Cardiac muscle cell (in vitro differentiated cells and primary cell): ENCODE data around the gene CTIF. TPM values are rescaled to one million over a fixed set of nuclear protein-coding genes. Genes with fewer than 3 reads are reported as not detected.

ENCODE experiments used
- DNase-seq, 2 donors: peaks; one replicate each; pipeline versions ENCODE4 v3.0.0 to v3.0.0-alpha.2; 2010 to 2017; ENCODE audit warnings: low read depth in 1 of 2, low spot score in 1 of 2
- H3K27ac ChIP-seq: fragments of 200-600 bp; sonication (generic); 2 replicates; pipeline ENCODE4 v1.5.1; 2016
- H3K27me3 ChIP-seq: fragments of 200-600 bp; sonication (generic); 2 replicates; pipeline ENCODE4 v1.6.0; 2016; ENCODE audit warnings: control low read depth
- H3K36me3 ChIP-seq: fragments of 200-600 bp; sonication (generic); 2 replicates; pipeline ENCODE4 v1.5.1; 2016; ENCODE audit warnings: control low read depth
- H3K4me1 ChIP-seq: fragments of 200-600 bp; sonication (generic); 2 replicates; pipeline ENCODE4 v1.8.1; 2017; ENCODE audit warnings: low read depth, mild to moderate bottlenecking, mixed run types
- H3K4me3 ChIP-seq: fragments of 200-600 bp; sonication (generic); 2 replicates; pipeline ENCODE4 v1.5.1; 2016; ENCODE audit warnings: mild to moderate bottlenecking
- H3K9me3 ChIP-seq: fragments of 200-600 bp; sonication (generic); 2 replicates; pipeline ENCODE4 v1.5.1; 2017; ENCODE audit warnings: low read depth, mild to moderate bottlenecking, control low read depth
- CTCF ChIP-seq: IDR thresholded peaks from 2 replicates; pipeline ENCODE4 v1.5.1; 2012; ENCODE audit warnings: low read depth, mild to moderate bottlenecking, low read length
- polyA plus RNA-seq: library from polyadenylated mRNA; unstranded; fragments of >200 nt; fragmentation: Nextera tagmentation; extraction: Ambion mirVana; gene quantifications from 2 replicates; pipeline ENCODE4 v1.2.1, GENCODE V29; 2016
- total RNA-seq: library from RNA; depleted of rRNA; stranded (reverse); fragments of >200 nt; gene quantifications from 2 replicates; pipeline ENCODE4 v1.2.3, GENCODE V29; 2016

CTIF gene
- total and polyA plus RNA-seq, 2 experiments from 2014 or later: 16.5 to 22.0 TPM

DNA sequence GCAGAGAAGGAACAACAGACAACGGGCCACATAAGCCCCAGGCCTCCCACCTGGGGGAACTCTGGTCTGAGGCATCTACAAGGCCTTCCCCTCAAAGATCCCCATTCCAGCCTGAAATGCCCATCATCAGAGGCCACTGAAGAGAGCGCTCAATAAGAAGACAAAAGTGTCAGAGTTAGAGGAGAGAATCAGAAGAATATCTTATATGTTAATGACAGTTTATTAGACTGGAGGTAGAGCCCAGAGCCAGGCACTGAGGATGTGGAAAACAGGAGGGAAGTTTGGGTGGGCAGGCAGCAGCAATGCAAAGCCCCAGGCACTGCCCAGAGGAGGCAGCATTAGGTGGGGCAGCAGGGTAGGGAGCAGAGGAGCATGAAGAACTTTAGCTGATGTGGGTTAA, 2.9 kb upstream of the CTIF start:
- no peak overlapping the region for H3K27ac ChIP-seq
- no peaks in the 10 kb centered on the region for H3K36me3 ChIP-seq
- no peak for DNase-seq
- no peak for TF ChIP-seq CTCF
- H3K4me3 ChIP-seq: no peak overlapping the region
- H3K4me1 ChIP-seq: no peaks in the 10 kb centered on the region
- no peaks in the 10 kb centered on the region for H3K9me3 ChIP-seq
- H3K27me3 ChIP-seq: no peaks in the 10 kb centered on the region

- Histone ChIP-seq H3K4me1 (no peaks in the 10 kb centered on the region), H3K27me3 (no peaks in the 10 kb centered on the region), H3K36me3 (no peaks in the 10 kb centered on the region), H3K27ac (no peak overlapping the region), H3K4me3 (no peak overlapping the region), H3K9me3 (no peaks in the 10 kb centered on the region)
- TF ChIP-seq CTCF: no peak
- no peak for DNase-seq
Observed at GRCh38 chr18:48536516-48536915, 2.3 kb upstream of the CTIF start.

DNA sequence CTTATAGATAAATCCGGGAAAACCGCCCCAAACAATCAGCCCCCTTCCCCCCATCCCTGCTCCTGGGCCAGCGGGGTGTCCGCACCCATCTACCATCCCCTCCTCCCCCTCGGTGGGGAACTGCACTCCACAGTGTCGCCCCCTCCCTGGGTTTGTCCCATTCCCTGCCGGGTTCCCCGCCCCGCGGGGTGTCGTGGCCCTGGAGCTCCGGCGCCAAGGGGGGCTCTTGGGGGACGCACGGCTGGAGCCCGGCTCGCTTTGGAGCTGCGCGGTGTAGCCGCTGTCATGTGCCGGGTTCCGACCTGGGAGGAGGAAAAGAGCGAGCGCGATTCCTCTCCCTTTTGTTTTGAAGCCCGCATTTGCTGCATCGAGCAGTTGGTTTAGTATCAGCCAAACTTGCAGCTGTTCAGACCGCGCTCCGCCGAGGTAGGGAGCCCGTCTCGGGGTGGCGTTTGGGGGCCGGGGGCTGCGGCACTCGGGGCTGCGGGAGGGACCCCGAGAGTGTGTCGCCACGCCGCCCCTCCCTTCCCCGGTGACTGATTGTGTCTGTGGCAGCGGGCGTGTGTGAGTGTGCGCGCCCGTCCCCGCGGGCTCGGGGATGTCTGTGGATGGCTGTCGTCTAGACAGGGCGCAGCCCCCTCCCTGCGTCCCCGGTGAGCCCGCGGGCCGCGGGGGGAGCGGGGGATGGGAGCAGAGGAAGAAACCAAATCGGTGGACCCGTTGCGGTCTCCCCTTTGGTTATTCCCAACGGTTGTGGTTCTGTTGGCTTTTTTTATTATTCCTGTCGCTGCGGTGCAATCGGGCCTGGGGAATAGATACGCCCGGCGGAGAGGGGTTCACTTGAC, 797 bp downstream of the CTIF start:
- Histone ChIP-seq H3K4me3 (peak overlapping the region; percentile 54), H3K27me3 (no peaks in the 10 kb centered on the region), H3K9me3 (no peaks in the 10 kb centered on the region), H3K27ac (no peak overlapping the region), H3K36me3 (no peaks in the 10 kb centered on the region), H3K4me1 (peaks cover 5% of the 10 kb centered on the region)
- peak; percentile 63 to 72 for DNase-seq
- TF ChIP-seq CTCF: no peak

DNA sequence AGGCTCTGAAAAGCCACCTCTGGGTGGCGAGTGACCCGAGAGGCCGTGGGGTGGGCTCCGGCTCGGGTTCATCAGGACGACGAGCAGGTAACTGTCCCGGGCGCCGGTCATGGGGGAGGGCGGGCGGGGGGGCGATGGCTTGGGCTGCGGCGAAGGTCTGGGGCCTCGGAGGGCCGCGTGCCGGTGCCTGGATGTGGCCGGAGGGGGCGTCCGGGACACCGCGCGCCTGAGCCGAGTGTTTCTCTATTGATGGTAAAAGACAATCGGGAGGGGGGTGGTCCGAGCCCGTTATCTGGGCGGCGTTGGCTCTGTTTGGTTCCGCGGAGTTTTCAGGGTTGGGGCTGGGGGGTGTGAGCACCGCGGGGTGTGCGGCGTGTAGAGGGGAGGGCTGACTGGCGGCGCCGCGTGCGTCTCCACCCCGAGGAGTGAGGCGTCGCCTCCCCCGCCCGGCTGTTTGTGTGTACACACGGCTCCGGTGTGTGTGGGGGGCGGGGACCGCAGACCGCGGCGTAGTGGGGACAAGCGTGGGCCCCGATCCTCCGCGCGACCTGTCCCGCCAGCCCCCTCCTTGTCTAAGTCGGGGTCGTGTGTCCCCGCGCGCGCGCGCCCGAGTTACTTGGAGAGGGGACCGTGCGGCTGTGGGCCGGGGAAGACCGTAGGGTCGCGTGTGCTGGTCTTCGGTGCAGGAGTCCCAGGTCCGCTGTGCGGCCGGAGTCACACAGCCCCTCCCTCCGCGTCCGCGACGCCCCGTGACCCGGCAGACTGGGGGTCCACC, 1.6 kb downstream of the CTIF start:
- TF ChIP-seq CTCF: peak; percentile 16
- peak overlapping the region; percentile 54 for H3K4me3 ChIP-seq
- no peaks in the 10 kb centered on the region for H3K36me3 ChIP-seq
- H3K27ac ChIP-seq: peak overlapping the region; percentile 76
- DNase-seq: peak; percentile 64 to 73
- H3K9me3 ChIP-seq: no peaks in the 10 kb centered on the region
- H3K27me3 ChIP-seq: no peaks in the 10 kb centered on the region
- peaks cover 5% of the 10 kb centered on the region for H3K4me1 ChIP-seq

DNA sequence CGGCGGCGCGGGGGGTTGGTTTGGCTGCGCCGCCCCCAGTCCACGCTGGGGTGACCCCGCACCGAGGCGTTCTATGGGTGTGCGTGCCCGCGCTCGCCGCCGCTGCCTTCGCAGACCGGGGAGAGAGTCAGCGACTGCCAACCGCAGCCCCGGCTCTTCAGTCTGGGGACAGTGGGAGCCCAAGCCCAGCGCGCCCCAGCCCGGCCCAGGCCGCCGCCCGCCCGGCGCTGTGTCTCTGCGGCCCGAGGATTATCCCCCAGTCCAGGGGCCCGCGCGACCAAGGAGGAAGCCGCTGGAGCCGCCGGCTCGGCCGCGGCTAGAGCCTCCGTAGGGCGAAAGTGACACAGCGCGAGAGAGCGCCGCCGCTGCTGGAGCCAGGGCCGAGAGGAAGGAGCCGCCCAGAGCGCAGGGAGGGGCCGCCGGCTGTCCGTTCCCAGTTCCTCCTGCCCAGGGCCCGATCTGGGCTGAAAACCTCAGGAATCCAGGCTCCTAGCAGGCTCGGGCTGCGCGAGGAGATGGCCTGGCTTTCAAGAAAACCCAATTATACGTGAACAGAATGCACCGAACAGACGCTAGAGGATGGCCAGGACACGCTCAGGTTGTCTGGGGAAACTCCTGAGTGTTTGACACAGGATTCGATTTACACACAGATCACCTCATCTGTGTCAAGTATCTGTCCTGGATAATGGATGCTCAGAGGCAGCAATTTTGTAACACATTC, 2.4 kb downstream of the CTIF start:
- H3K4me1 ChIP-seq: peaks cover 11% of the 10 kb centered on the region
- no peak for TF ChIP-seq CTCF
- no peaks in the 10 kb centered on the region for H3K9me3 ChIP-seq
- DNase-seq: peak; percentile 82 to 89
- peak overlapping the region; percentile 76 for H3K27ac ChIP-seq
- H3K27me3 ChIP-seq: no peaks in the 10 kb centered on the region
- no peaks in the 10 kb centered on the region for H3K36me3 ChIP-seq
- H3K4me3 ChIP-seq: peak overlapping the region; percentile 54
